CD14-positive monocyte (primary cell): ENCODE data around the gene SLC13A4. TPM values are rescaled to one million over a fixed set of nuclear protein-coding genes. Genes with fewer than 3 reads are reported as not detected.
"Not testable (repeated sequence)": the region's sequence is repeated elsewhere in the genome, so short reads cannot be mapped to it uniquely, and the experiment has no call there.

Experiments
- DNase-seq, 3 donors: peaks; one replicate each; pipeline ENCODE4 v3.0.0-alpha.2; 2011 to 2022
- H2AFZ ChIP-seq: 2 replicates; pipeline ENCODE4 v1.6.0; 2012; ENCODE audit warnings: mild to moderate bottlenecking, low read depth, low read length, inconsistent platforms; ENCODE audit not compliant: insufficient read depth, poor library complexity, severe bottlenecking
- H3K27ac ChIP-seq, 2 donors: 1 replicate in 1 of 2; 2 replicates in 1 of 2; pipeline ENCODE4 v1.5.1; 2012 to 2013; ENCODE audit warnings: low read length in 2 of 2, control low read depth in 1 of 2, inconsistent platforms in 1 of 2, low read depth in 1 of 2, mild to moderate bottlenecking in 1 of 2
- H3K27me3 ChIP-seq, 2 donors: one replicate each; pipeline versions ENCODE4 v1.6.0 to v1.6.1; 2011 to 2013; ENCODE audit warnings: low read length in 2 of 2; ENCODE audit not compliant: control insufficient read depth in 2 of 2, insufficient read depth in 2 of 2
- H3K36me3 ChIP-seq, 2 donors: replicated peaks in 1 of 2; 1 replicate in 1 of 2; 2 replicates in 1 of 2; pipeline versions ENCODE4 v1.5.1 to v1.6.1; 2012 to 2013; ENCODE audit warnings: low read length in 2 of 2, control low read depth in 1 of 2, inconsistent platforms in 1 of 2, mild to moderate bottlenecking in 1 of 2; ENCODE audit not compliant: insufficient read depth in 2 of 2, control insufficient read depth in 1 of 2
- H3K4me1 ChIP-seq, 2 donors: 1 replicate in 1 of 2; 2 replicates in 1 of 2; pipeline versions ENCODE4 v1.5.1 to v1.6.1; 2012 to 2013; ENCODE audit warnings: low read length in 2 of 2, control low read depth in 1 of 2, inconsistent platforms in 1 of 2, mild to moderate bottlenecking in 1 of 2, moderate library complexity in 1 of 2; ENCODE audit not compliant: insufficient read depth in 2 of 2, control insufficient read depth in 1 of 2
- H3K4me2 ChIP-seq: replicated peaks from 2 replicates; pipeline ENCODE3; 2012; ENCODE audit warnings: low read length, moderate library complexity, mild to moderate bottlenecking; ENCODE audit not compliant: poor library complexity, severe bottlenecking; ENCODE audit errors: extremely low read depth
- H3K4me3 ChIP-seq, 3 experiments: fragments of 200-600 bp in 1 of 3; sonication (generic) in 1 of 3; replicated peaks in 1 of 3; 1 replicate in 2 of 3; 2 replicates in 1 of 3; pipeline ENCODE4 v1.5.1; 2011 to 2013; ENCODE audit warnings: low read length in 3 of 3, mild to moderate bottlenecking in 3 of 3, control low read depth in 2 of 3, low read depth in 2 of 3, inconsistent platforms in 1 of 3, moderate library complexity in 1 of 3
- H3K79me2 ChIP-seq: 2 replicates; pipeline ENCODE4 v1.6.0; 2012; ENCODE audit warnings: mild to moderate bottlenecking, control low read depth, inconsistent platforms, low read length, moderate library complexity; ENCODE audit not compliant: insufficient read depth
- H3K9ac ChIP-seq: 2 replicates; pipeline ENCODE4 v1.6.0; 2017; ENCODE audit warnings: low read length, mild to moderate bottlenecking; ENCODE audit not compliant: insufficient read depth, poor library complexity, severe bottlenecking
- H3K9me3 ChIP-seq, 2 donors: replicated peaks in 1 of 2; 1 replicate in 1 of 2; 2 replicates in 1 of 2; pipeline versions ENCODE4 v1.5.1 to v1.6.1; 2012 to 2013; ENCODE audit warnings: low read length in 2 of 2, control low read depth in 1 of 2; ENCODE audit not compliant: control insufficient read depth in 1 of 2, insufficient read depth in 1 of 2
- H4K20me1 ChIP-seq: 2 replicates; pipeline ENCODE4 v1.6.0; 2012; ENCODE audit warnings: mild to moderate bottlenecking, low read length, control low read depth, moderate library complexity; ENCODE audit not compliant: insufficient read depth
- H3K27ac Mint-ChIP-seq, 7 donors: one replicate each; pipeline ENCODE4 v1.8.0; 2020; ENCODE audit warnings: mild to moderate bottlenecking in 7 of 7, mixed read lengths in 7 of 7, moderate library complexity in 6 of 7, inconsistent platforms in 2 of 7
- H3K27me3 Mint-ChIP-seq, 3 donors: one replicate each; pipeline ENCODE4 v1.8.0; 2021 to 2022; ENCODE audit warnings: low read depth in 3 of 3, mild to moderate bottlenecking in 3 of 3, mixed read lengths in 3 of 3, moderate library complexity in 3 of 3, inconsistent platforms in 1 of 3
- H3K36me3 Mint-ChIP-seq, 2 donors: one replicate each; pipeline ENCODE4 v1.8.0; 2020; ENCODE audit warnings: mixed read lengths in 2 of 2, inconsistent platforms in 1 of 2, mild to moderate bottlenecking in 1 of 2
- H3K4me1 Mint-ChIP-seq: one replicate; pipeline ENCODE4 v1.8.0; 2020; ENCODE audit warnings: mild to moderate bottlenecking, mixed read lengths
- H3K4me3 Mint-ChIP-seq, 2 donors: one replicate each; pipeline ENCODE4 v1.8.0; 2020; ENCODE audit warnings: mild to moderate bottlenecking in 2 of 2, mixed read lengths in 2 of 2, moderate library complexity in 1 of 2
- H3K9me3 Mint-ChIP-seq, 7 donors: one replicate each; pipeline ENCODE4 v1.8.0; 2020 to 2022; ENCODE audit warnings: mixed read lengths in 7 of 7, mild to moderate bottlenecking in 6 of 7, moderate library complexity in 6 of 7, inconsistent platforms in 2 of 7
- WGBS: methylation state at CpG from one replicate; pipeline ENCODE4 v1.1.5; 2013; ENCODE audit warnings: missing lambda C conversion rate; ENCODE audit not compliant: insufficient coverage; 5-methylcytosine and 5-hydroxymethylcytosine counted together
- intact Hi-C, 2 donors: fragments of 100-400 bp; cut with micrococcal nuclease; formaldehyde crosslinking; loops; one replicate each; pipeline versions ENCODE4 v1.15.0 to v1.15.1; 2023
- polyA plus RNA-seq, 3 donors: library from polyadenylated mRNA; depleted of rRNA in 1 of 3; unstranded in 2 of 3; stranded (reverse) in 1 of 3; fragments of 300-500 nt in 2 of 3; fragments of >200 nt in 1 of 3; fragmentation: Illumina TruSeq in 2 of 3; gene quantifications; 1 replicate in 2 of 3; 2 replicates in 1 of 3; pipeline ENCODE4 v1.2.3, GENCODE V29; 2012 to 2021
- TF ChIP-seq, protein P1 (sequence below): fragments of 200-600 bp; IDR thresholded peaks from one replicate; pipeline ENCODE4 v1.8.0; 2022; ENCODE audit warnings: antibody characterized with exemption, mild to moderate bottlenecking

Gene SLC13A4
- polyA plus RNA-seq, 3 donors, result not detected

DNA sequence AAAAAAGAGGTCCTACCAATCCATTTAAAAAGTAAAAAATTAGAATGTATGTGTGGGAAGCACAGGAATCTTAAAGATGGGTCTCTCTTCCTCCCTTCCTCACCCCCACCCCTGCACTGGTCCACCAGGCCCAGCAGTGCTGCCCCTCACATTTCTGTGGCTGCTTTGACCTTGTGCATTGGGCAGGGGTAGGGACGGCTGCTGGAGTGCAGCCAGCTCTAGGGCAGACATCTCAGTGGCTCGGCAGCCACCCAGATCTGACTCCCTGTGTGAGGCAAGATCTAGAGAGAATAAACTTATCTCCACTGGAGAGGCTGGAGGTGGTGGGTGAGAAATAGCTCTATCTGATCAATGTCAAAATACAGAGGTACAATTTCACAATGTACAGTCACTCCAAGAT, 13.9 kb upstream of the SLC13A4 start:
- no CpG with 5 or more reads among the region's 2 CpGs for WGBS
- Histone ChIP-seq H3K4me1 (no peaks in the 10 kb centered on the region), H3K27ac (no peak overlapping the region), H3K79me2 (no peaks in the 10 kb centered on the region), H3K4me2 (no peak overlapping the region), H3K9me3 (no peaks in the 10 kb centered on the region), H2AFZ (no peak overlapping the region), H3K4me3 (no peak overlapping the region), H3K36me3 (no peaks in the 10 kb centered on the region), H3K9ac (no peak overlapping the region), H4K20me1 (no peaks in the 10 kb centered on the region), H3K27me3 (no peaks in the 10 kb centered on the region)
- Mint-ChIP-seq H3K27ac (no peak overlapping the region), H3K4me1 (no peaks in the 10 kb centered on the region), H3K4me3 (no peak overlapping the region), H3K9me3 (no peaks in the 10 kb centered on the region), H3K36me3 (no peaks in the 10 kb centered on the region), H3K27me3 (peaks cover 1 to 22% (median 2%) of the 10 kb centered on the region in 3 donors)
- TF ChIP-seq, protein P1, sequence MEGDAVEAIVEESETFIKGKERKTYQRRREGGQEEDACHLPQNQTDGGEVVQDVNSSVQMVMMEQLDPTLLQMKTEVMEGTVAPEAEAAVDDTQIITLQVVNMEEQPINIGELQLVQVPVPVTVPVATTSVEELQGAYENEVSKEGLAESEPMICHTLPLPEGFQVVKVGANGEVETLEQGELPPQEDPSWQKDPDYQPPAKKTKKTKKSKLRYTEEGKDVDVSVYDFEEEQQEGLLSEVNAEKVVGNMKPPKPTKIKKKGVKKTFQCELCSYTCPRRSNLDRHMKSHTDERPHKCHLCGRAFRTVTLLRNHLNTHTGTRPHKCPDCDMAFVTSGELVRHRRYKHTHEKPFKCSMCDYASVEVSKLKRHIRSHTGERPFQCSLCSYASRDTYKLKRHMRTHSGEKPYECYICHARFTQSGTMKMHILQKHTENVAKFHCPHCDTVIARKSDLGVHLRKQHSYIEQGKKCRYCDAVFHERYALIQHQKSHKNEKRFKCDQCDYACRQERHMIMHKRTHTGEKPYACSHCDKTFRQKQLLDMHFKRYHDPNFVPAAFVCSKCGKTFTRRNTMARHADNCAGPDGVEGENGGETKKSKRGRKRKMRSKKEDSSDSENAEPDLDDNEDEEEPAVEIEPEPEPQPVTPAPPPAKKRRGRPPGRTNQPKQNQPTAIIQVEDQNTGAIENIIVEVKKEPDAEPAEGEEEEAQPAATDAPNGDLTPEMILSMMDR, result no peak
- DNase-seq, result no peak
- intact Hi-C loops, result no loop called here

DNA sequence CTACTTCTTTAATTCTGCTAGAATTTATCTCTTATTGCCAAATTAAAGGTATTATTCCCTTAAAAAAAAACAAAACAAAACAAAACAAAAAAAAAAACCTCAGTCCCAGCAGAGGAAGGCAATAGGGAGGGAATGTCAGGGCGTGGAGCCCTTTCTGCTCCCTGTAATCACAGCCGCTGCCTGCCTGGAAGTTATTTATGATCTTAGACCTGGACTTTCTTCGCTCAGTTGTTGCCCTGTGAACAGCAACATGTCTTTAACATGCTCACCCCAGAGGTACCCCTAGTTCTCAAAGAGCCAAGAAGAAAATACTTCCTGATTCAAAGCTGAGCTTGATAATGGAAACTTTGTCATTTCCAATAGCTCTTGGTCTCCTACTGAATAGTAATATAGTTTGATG, 12.9 kb upstream of the SLC13A4 start:
- 96% methylated on average over 3 of the region's 3 CpGs for WGBS
- no peaks in the 10 kb centered on the region for H3K79me2 ChIP-seq

GRCh38 chr7:135737306-135737647, 9.3 kb upstream of the SLC13A4 start:
- H3K4me1 ChIP-seq, H3K36me3 ChIP-seq, H3K4me3 Mint-ChIP-seq, H3K9ac ChIP-seq, DNase-seq, intact Hi-C loops, H4K20me1 ChIP-seq, H3K27ac Mint-ChIP-seq, H3K4me2 ChIP-seq, H2AFZ ChIP-seq, H3K27ac ChIP-seq, H3K4me3 ChIP-seq, H3K9me3 Mint-ChIP-seq, H3K27me3 ChIP-seq, H3K79me2 ChIP-seq, H3K4me1 Mint-ChIP-seq, H3K36me3 Mint-ChIP-seq, H3K9me3 ChIP-seq: not testable (repeated sequence)
- no CpG with 5 or more reads among the region's 10 CpGs for WGBS
- peaks cover 0 to 18% (median 2%) of the 10 kb centered on the region in 3 donors for H3K27me3 Mint-ChIP-seq

More for the DNA sequence above, 12.9 kb upstream of the SLC13A4 start:
- Histone ChIP-seq H3K9ac (no peak overlapping the region), H2AFZ (no peak overlapping the region), H3K4me3 (no peak overlapping the region), H3K36me3 (no peaks in the 10 kb centered on the region), H3K9me3 (no peaks in the 10 kb centered on the region), H3K4me1 (no peaks in the 10 kb centered on the region), H3K4me2 (no peak overlapping the region), H3K27ac (no peak overlapping the region), H4K20me1 (no peaks in the 10 kb centered on the region), H3K27me3 (no peaks in the 10 kb centered on the region)
- Mint-ChIP-seq H3K4me1 (no peaks in the 10 kb centered on the region), H3K27ac (no peak overlapping the region), H3K27me3 (peaks cover 1 to 22% (median 2%) of the 10 kb centered on the region in 3 donors), H3K4me3 (no peak overlapping the region), H3K36me3 (no peaks in the 10 kb centered on the region), H3K9me3 (no peaks in the 10 kb centered on the region)
- intact Hi-C loops, result no loop called here
- no peak for DNase-seq
- TF ChIP-seq, protein P1, result no peak
